Hepatocyte (in vitro differentiated cells): ENCODE data around the gene STRIP1.

Experiments used
- CTCF ChIP-seq: fragments of 200-600 bp; sonication (generic); IDR thresholded peaks from 2 replicates; pipeline ENCODE4 v1.5.1; 2016; ENCODE audit warnings: antibody characterized with exemption, mild to moderate bottlenecking; ENCODE audit not compliant: poor library complexity
- EZH2 ChIP-seq: fragments of 200-600 bp; sonication (generic); IDR thresholded peaks from 2 replicates; pipeline ENCODE4 v1.6.1; 2016; ENCODE audit warnings: antibody characterized with exemption, mild to moderate bottlenecking, borderline replicate concordance
- EZH2phosphoT487 ChIP-seq: fragments of 200-600 bp; sonication (generic); IDR thresholded peaks from one replicate; pipeline ENCODE4 v1.6.1; 2018; ENCODE audit warnings: antibody characterized with exemption, mild to moderate bottlenecking, low read depth, moderate library complexity; ENCODE audit not compliant: unreplicated experiment, severe bottlenecking

- TF ChIP-seq CTCF = no peak
- no peak for TF ChIP-seq EZH2phosphoT487
- TF ChIP-seq EZH2 = no peak
These were observed 21.9 kb downstream of the STRIP1 start for GRCh38 chr1:110056285-110056683.
